Calu3 (cell line): Measurements from ENCODE around the gene ARHGAP26. TPM values are rescaled to one million over a fixed set of nuclear protein-coding genes. Genes with fewer than 3 reads are reported as not detected.
A peak's percentile ranks its signal among the peaks of the same experiment; 100 is the strongest.

ENCODE experiments used
- BruUV-seq: library from RNA; stranded (reverse); fragments of 400-500 nt; replicated peaks from 2 replicates; lab custom pipeline; 2021; lab: Mats Ljungman, UMichigan
- CTCF ChIA-PET: fragments of 300-600 bp; sonication (Branson Sonifier 250); formaldehyde crosslinking; loops from one replicate; lab custom pipeline; 2022; ENCODE audit warnings: antibody characterized with exemption; lab: Charles Lee
- DNase-seq: peaks from one replicate; pipeline ENCODE4 v3.0.0; 2022
- H3K27ac Mint-ChIP-seq: one replicate; pipeline ENCODE4 v1.8.0; 2022; ENCODE audit warnings: mixed read lengths; ENCODE audit not compliant: unreplicated experiment
- H3K27me3 Mint-ChIP-seq: one replicate; pipeline ENCODE4 v1.8.0; 2022; ENCODE audit warnings: mixed read lengths; ENCODE audit not compliant: unreplicated experiment
- H3K36me3 Mint-ChIP-seq: one replicate; pipeline ENCODE4 v1.8.0; 2022; ENCODE audit warnings: mild to moderate bottlenecking, moderate library complexity, mixed read lengths; ENCODE audit not compliant: insufficient read depth, unreplicated experiment
- H3K4me1 Mint-ChIP-seq: one replicate; pipeline ENCODE4 v1.8.0; 2022; ENCODE audit warnings: mild to moderate bottlenecking, low read depth, mixed read lengths; ENCODE audit not compliant: unreplicated experiment
- H3K4me3 Mint-ChIP-seq: one replicate; pipeline ENCODE4 v1.8.0; 2022; ENCODE audit warnings: mild to moderate bottlenecking, low read depth, moderate library complexity, mixed read lengths; ENCODE audit not compliant: unreplicated experiment
- H3K9me3 Mint-ChIP-seq: one replicate; pipeline ENCODE4 v1.8.0; 2022; ENCODE audit warnings: low read depth, mixed read lengths; ENCODE audit not compliant: unreplicated experiment
- CTCF ChIP-seq: fragments of 200-600 bp; IDR thresholded peaks from one replicate; pipeline ENCODE4 v1.8.0; 2022; ENCODE audit warnings: antibody characterized with exemption; ENCODE audit not compliant: unreplicated experiment
- intact Hi-C: fragments of 100-400 bp; cut with micrococcal nuclease; formaldehyde crosslinking; loops from one replicate; pipeline ENCODE4 v1.10.0; 2022; ENCODE audit not compliant: unreplicated experiment
- total RNA-seq: library from RNA; stranded (reverse); gene quantifications from 2 replicates; pipeline ENCODE4 v1.2.3, GENCODE V29; 2022

Gene ARHGAP26
- total RNA-seq, 1 experiment from 2014 or later = 118 TPM

GRCh38 chr5:142813220-142813619 is 43.0 kb downstream of the ARHGAP26 start:
- CTCF ChIA-PET = no interaction called here
- intact Hi-C loops = no loop called here
- no peak overlapping the region for H3K27ac Mint-ChIP-seq
- H3K4me3 Mint-ChIP-seq = no peak overlapping the region
- DNase-seq = no peak
- peaks cover 74% of the 10 kb centered on the region for H3K4me1 Mint-ChIP-seq
- H3K9me3 Mint-ChIP-seq = no peaks in the 10 kb centered on the region
- H3K36me3 Mint-ChIP-seq = peaks cover 8% of the 10 kb centered on the region
- no peak for TF ChIP-seq CTCF
- no TSS peak for BruUV-seq
- H3K27me3 Mint-ChIP-seq = no peaks in the 10 kb centered on the region

GRCh38 chr5:142814122-142814521 is 43.9 kb downstream of the ARHGAP26 start:
- DNase-seq = no peak
- TF ChIP-seq CTCF = no peak
- Mint-ChIP-seq H3K4me3 (no peak overlapping the region), H3K4me1 (peaks cover 74% of the 10 kb centered on the region), H3K36me3 (peaks cover 8% of the 10 kb centered on the region), H3K27me3 (no peaks in the 10 kb centered on the region), H3K9me3 (no peaks in the 10 kb centered on the region), H3K27ac (no peak overlapping the region)
- intact Hi-C loops = no loop called here
- CTCF ChIA-PET = no interaction called here
- BruUV-seq = no TSS peak

- BruUV-seq = no TSS peak
- Mint-ChIP-seq H3K27me3 (no peaks in the 10 kb centered on the region), H3K4me3 (no peak overlapping the region), H3K4me1 (peaks cover 74% of the 10 kb centered on the region), H3K36me3 (peaks cover 14% of the 10 kb centered on the region), H3K9me3 (no peaks in the 10 kb centered on the region), H3K27ac (peak overlapping the region; percentile 12)
- TF ChIP-seq CTCF = no peak
- CTCF ChIA-PET = no interaction called here
- intact Hi-C loops = no loop called here
- no peak for DNase-seq
These were observed 45.3 kb downstream of the ARHGAP26 start for GRCh38 chr5:142815469-142815868.

- H3K4me1 Mint-ChIP-seq = peaks cover 72% of the 10 kb centered on the region
- no peaks in the 10 kb centered on the region for H3K27me3 Mint-ChIP-seq
- no TSS peak for BruUV-seq
- H3K27ac Mint-ChIP-seq = peak overlapping the region; percentile 19
- intact Hi-C loops = no loop called here
- TF ChIP-seq CTCF = no peak
- no peaks in the 10 kb centered on the region for H3K9me3 Mint-ChIP-seq
- peaks cover 14% of the 10 kb centered on the region for H3K36me3 Mint-ChIP-seq
- peak; percentile 68 for DNase-seq
- H3K4me3 Mint-ChIP-seq = peak overlapping the region; percentile 2
- CTCF ChIA-PET = interaction anchor here (0.8 kb wide), 1 partner anchor 44 kb away, joined by 3 read pairs; no protein-coding TSS in a partner anchor
These were observed 46.6 kb downstream of the ARHGAP26 start for GRCh38 chr5:142816531-142817430.
